ENCODE data around the gene KRT7. TPM values are rescaled to one million over a fixed set of nuclear protein-coding genes. Genes with fewer than 3 reads are reported as not detected.

The KRT7 gene
- 10 to 100 TPM in 1 of 2 experiments, 1 to 10 TPM in 1; 4.7 to 18.3 TPM for total RNA-seq

- H3K4me3 Mint-ChIP-seq, result no peak within 1 kb of the TSS
- ATAC-seq, result no peak
These were observed at the start of gene KRT7 for GRCh38 chr12:52232674-52233461. KRT7 (plus strand) TSS chr12:52233243; CDS start chr12:52233297, 54 bp downstream.

GRCh38 chr12:52183544-52183910 is 49.5 kb upstream of the KRT7 start:
- H3K4me3 Mint-ChIP-seq, result no peak overlapping the region
- no peak overlapping the region for H3K27ac Mint-ChIP-seq
- peaks cover 9% of the 10 kb centered on the region for H3K4me1 Mint-ChIP-seq
- no peaks in the 10 kb centered on the region for H3K27me3 Mint-ChIP-seq
- CTCF ChIA-PET, result no interaction called here
- ATAC-seq, result no peak
- no peaks in the 10 kb centered on the region for H3K36me3 Mint-ChIP-seq
- H3K9me3 Mint-ChIP-seq (ENCODE audit: low read depth), result no peaks in the 10 kb centered on the region
- no peak for DNase-seq

More at GRCh38 chr12:52232674-52233461, at the start of gene KRT7:
- no peaks in the 10 kb centered on the region for H3K4me1 Mint-ChIP-seq
- peaks cover 62% of the 10 kb centered on the region for H3K27me3 Mint-ChIP-seq
- H3K9me3 Mint-ChIP-seq (ENCODE audit: low read depth), result no peaks in the 10 kb centered on the region
- CTCF ChIA-PET, result no interaction called here
- H3K36me3 Mint-ChIP-seq, result no peaks in the 10 kb centered on the region
- no peak for DNase-seq
- H3K27ac Mint-ChIP-seq, result no peak within 1 kb of the TSS

- CTCF ChIA-PET, result no interaction called here
- peaks cover 9% of the 10 kb centered on the region for H3K4me1 Mint-ChIP-seq
- no peak overlapping the region for H3K4me3 Mint-ChIP-seq
- H3K9me3 Mint-ChIP-seq (ENCODE audit: low read depth), result no peaks in the 10 kb centered on the region
- ATAC-seq, result no peak
- no peak for DNase-seq
- H3K27ac Mint-ChIP-seq, result no peak overlapping the region
- no peaks in the 10 kb centered on the region for H3K36me3 Mint-ChIP-seq
- no peaks in the 10 kb centered on the region for H3K27me3 Mint-ChIP-seq
These were observed 49.1 kb upstream of the KRT7 start for GRCh38 chr12:52183971-52184370.

GRCh38 chr12:52184813-52185212 is 48.2 kb upstream of the KRT7 start:
- H3K4me1 Mint-ChIP-seq, result peaks cover 11% of the 10 kb centered on the region
- no peak overlapping the region for H3K4me3 Mint-ChIP-seq
- ATAC-seq, result no peak
- CTCF ChIA-PET, result interaction anchor here (1.5 to 2.2 kb wide), 2 partner anchors 27 to 95 kb away, joined by 5 to 8 read pairs; no protein-coding TSS in a partner anchor
- H3K27ac Mint-ChIP-seq, result no peak overlapping the region
- no peaks in the 10 kb centered on the region for H3K27me3 Mint-ChIP-seq
- no peaks in the 10 kb centered on the region for H3K9me3 Mint-ChIP-seq (ENCODE audit: low read depth)
- DNase-seq, result no peak
- no peaks in the 10 kb centered on the region for H3K36me3 Mint-ChIP-seq

- H3K27me3 Mint-ChIP-seq, result peaks cover 2% of the 10 kb centered on the region
- peaks cover 11% of the 10 kb centered on the region for H3K4me1 Mint-ChIP-seq
- H3K27ac Mint-ChIP-seq, result no peak overlapping the region
- ATAC-seq (no peak), DNase-seq (no peak)
- H3K9me3 Mint-ChIP-seq (ENCODE audit: low read depth), result no peaks in the 10 kb centered on the region
- H3K36me3 Mint-ChIP-seq, result no peaks in the 10 kb centered on the region
- no peak overlapping the region for H3K4me3 Mint-ChIP-seq
- CTCF ChIA-PET, result interaction anchor here (1.5 to 2.2 kb wide), 2 partner anchors 27 to 94 kb away, joined by 5 to 8 read pairs; no protein-coding TSS in a partner anchor
These were observed 47.6 kb upstream of the KRT7 start for GRCh38 chr12:52185400-52185967.

GRCh38 chr12:52186118-52186840 is 46.8 kb upstream of the KRT7 start:
- Mint-ChIP-seq H3K27me3 (peaks cover 8% of the 10 kb centered on the region), H3K27ac (no peak overlapping the region), H3K9me3 (ENCODE audit: low read depth) (no peaks in the 10 kb centered on the region), H3K36me3 (no peaks in the 10 kb centered on the region), H3K4me1 (peaks cover 11% of the 10 kb centered on the region), H3K4me3 (no peak overlapping the region)
- no peak for DNase-seq
- CTCF ChIA-PET, result interaction anchor here (1.5 to 2.2 kb wide), 2 partner anchors 28 to 93 kb away, joined by 5 to 8 read pairs; no protein-coding TSS in a partner anchor
- no peak for ATAC-seq

GRCh38 chr12:52187206-52187605 is 45.8 kb upstream of the KRT7 start:
- Mint-ChIP-seq H3K27ac (no peak overlapping the region), H3K36me3 (no peaks in the 10 kb centered on the region)
- CTCF ChIA-PET, result no interaction called here

GRCh38 chr12:52187640-52188039 is 45.4 kb upstream of the KRT7 start:
- H3K9me3 Mint-ChIP-seq (ENCODE audit: low read depth), result no peaks in the 10 kb centered on the region
- ATAC-seq (no peak), DNase-seq (no peak)
- H3K4me3 Mint-ChIP-seq, result no peak overlapping the region
- H3K27ac Mint-ChIP-seq, result no peak overlapping the region
- no peaks in the 10 kb centered on the region for H3K36me3 Mint-ChIP-seq
- CTCF ChIA-PET, result no interaction called here
- H3K4me1 Mint-ChIP-seq, result peaks cover 11% of the 10 kb centered on the region
- H3K27me3 Mint-ChIP-seq, result peaks cover 8% of the 10 kb centered on the region

More at GRCh38 chr12:52187206-52187605, 45.8 kb upstream of the KRT7 start:
- Mint-ChIP-seq H3K4me1 (peaks cover 11% of the 10 kb centered on the region), H3K27me3 (peaks cover 8% of the 10 kb centered on the region), H3K4me3 (no peak overlapping the region), H3K9me3 (ENCODE audit: low read depth) (no peaks in the 10 kb centered on the region)
- ATAC-seq (no peak), DNase-seq (no peak)

- Mint-ChIP-seq H3K27me3 (peaks cover 11% of the 10 kb centered on the region), H3K36me3 (no peaks in the 10 kb centered on the region), H3K9me3 (ENCODE audit: low read depth) (no peaks in the 10 kb centered on the region), H3K27ac (no peak overlapping the region), H3K4me1 (peaks cover 11% of the 10 kb centered on the region), H3K4me3 (no peak overlapping the region)
- DNase-seq, result no peak
- CTCF ChIA-PET, result interaction anchor here (0.9 to 1.0 kb wide), 2 partner anchors 25 to 119 kb away, joined by 3 read pairs; no protein-coding TSS in a partner anchor
- ATAC-seq, result no peak
These were observed 44.4 kb upstream of the KRT7 start for GRCh38 chr12:52188658-52189057.

GRCh38 chr12:52189376-52190174 is 43.5 kb upstream of the KRT7 start:
- CTCF ChIA-PET, result interaction anchor here (0.9 to 1.0 kb wide), 2 partner anchors 24 to 118 kb away, joined by 3 read pairs; no protein-coding TSS in a partner anchor
- no peak overlapping the region for H3K27ac Mint-ChIP-seq
- no peaks in the 10 kb centered on the region for H3K9me3 Mint-ChIP-seq (ENCODE audit: low read depth)
- H3K36me3 Mint-ChIP-seq, result no peaks in the 10 kb centered on the region
- H3K4me3 Mint-ChIP-seq, result no peak overlapping the region
- ATAC-seq (no peak), DNase-seq (no peak)
- peaks cover 7% of the 10 kb centered on the region for H3K4me1 Mint-ChIP-seq
- H3K27me3 Mint-ChIP-seq, result peaks cover 11% of the 10 kb centered on the region

- DNase-seq, result no peak
- no peak for ATAC-seq
- no peak overlapping the region for H3K27ac Mint-ChIP-seq
- H3K4me3 Mint-ChIP-seq, result no peak overlapping the region
- CTCF ChIA-PET, result interaction anchor here (2.4 kb wide), 1 partner anchor 23 kb away, joined by 10 read pairs; no protein-coding TSS in a partner anchor
- peaks cover 6% of the 10 kb centered on the region for H3K4me1 Mint-ChIP-seq
- no peaks in the 10 kb centered on the region for H3K36me3 Mint-ChIP-seq
- H3K9me3 Mint-ChIP-seq (ENCODE audit: low read depth), result no peaks in the 10 kb centered on the region
- peaks cover 13% of the 10 kb centered on the region for H3K27me3 Mint-ChIP-seq
These were observed 41.9 kb upstream of the KRT7 start for GRCh38 chr12:52190860-52191729.

Measured in activated CD8-positive, alpha-beta memory T cell treated with anti-CD3 and anti-CD28 coated beads, Interleukin-2, amount 10 ng/mL, durations not matched to agents 7 days and 5 days (primary cell).